OCI-LY3 (cell line): ENCODE data around the gene VIL1.

Source experiments
- H2AFZ ChIP-seq: fragments of 200-600, 300-600 bp; shearing (Covaris generic); 2 replicates; pipeline ENCODE4 v1.6.0; 2014; ENCODE audit warnings: antibody characterized with exemption, low read depth, low read length
- H3K27ac ChIP-seq: fragments of 200-600, 300-600 bp; sonication (generic); 2 replicates; pipeline ENCODE4 v1.5.1; 2014; ENCODE audit warnings: mild to moderate bottlenecking, low read length, moderate library complexity, mixed read lengths
- H3K27me3 ChIP-seq: fragments of 200-600, 300-600 bp; sonication (generic); 2 replicates; pipeline ENCODE4 v1.6.1; 2014; ENCODE audit warnings: low read depth, low read length, mixed read lengths
- H3K36me3 ChIP-seq: fragments of 200-600, 300-600 bp; sonication (generic); replicated peaks from 2 replicates; pipeline ENCODE3; 2014; ENCODE audit warnings: low read depth, low read length, mixed read lengths
- H3K4me1 ChIP-seq: fragments of 300-600, 200-600 bp; sonication (generic); 2 replicates; pipeline ENCODE4 v1.6.1; 2014; ENCODE audit warnings: low read length, mixed read lengths
- H3K4me2 ChIP-seq: fragments of 200-600, 300-600 bp; sonication (generic); 2 replicates; pipeline ENCODE4 v1.6.1; 2014; ENCODE audit warnings: low read length, mixed read lengths
- H3K4me3 ChIP-seq: fragments of 300-600, 200-600 bp; sonication (generic); 2 replicates; pipeline ENCODE4 v1.5.1; 2014; ENCODE audit warnings: antibody characterized with exemption, mild to moderate bottlenecking, low read length, moderate library complexity
- H3K79me2 ChIP-seq: fragments of 300-600, 200-600 bp; shearing (Covaris generic); 2 replicates; pipeline ENCODE4 v1.6.1; 2014; ENCODE audit warnings: mild to moderate bottlenecking, low read length, mixed read lengths
- H3K9ac ChIP-seq: fragments of 300-600, 200-600 bp; shearing (Covaris generic); 2 replicates; pipeline ENCODE4 v1.6.0; 2014; ENCODE audit warnings: mild to moderate bottlenecking, low read length, moderate library complexity
- H3K9me3 ChIP-seq: fragments of 200-600, 300-600 bp; shearing (Covaris generic); 2 replicates; pipeline ENCODE4 v1.6.1; 2014; ENCODE audit warnings: low read length, mixed read lengths; ENCODE audit not compliant: insufficient read depth
- H4K20me1 ChIP-seq: fragments of 200-600, 300-600 bp; sonication (generic); 2 replicates; pipeline ENCODE4 v1.6.1; 2016; ENCODE audit warnings: low read length, mixed read lengths; ENCODE audit not compliant: insufficient read depth
- CTCF ChIP-seq: fragments of 200-600, 300-600 bp; sonication (generic); IDR thresholded peaks from 2 replicates; pipeline ENCODE4 v1.5.1; 2014; ENCODE audit warnings: antibody characterized with exemption, low read length, low read depth
- EZH2phosphoT487 ChIP-seq: fragments of 200-600 bp; shearing (Covaris generic); IDR thresholded peaks from 2 replicates; pipeline ENCODE4 v1.6.1; 2018; ENCODE audit warnings: antibody characterized with exemption, mixed run types, low read depth

The VIL1 gene

GRCh38 chr2:218400167-218400929 is 18.6 kb upstream of the VIL1 start:
- Histone ChIP-seq H3K4me2 (peak overlapping the region; percentile 76), H4K20me1 (no peaks in the 10 kb centered on the region; the same call in 1 of the 2 replicates), H3K27ac (peak overlapping the region; percentile 65), H3K36me3 (no peaks in the 10 kb centered on the region), H3K4me1 (peaks cover 21% of the 10 kb centered on the region), H3K79me2 (peaks cover 16% of the 10 kb centered on the region), H3K9ac (peak overlapping the region; percentile 96), H3K27me3 (no peaks in the 10 kb centered on the region), H3K4me3 (peak overlapping the region; percentile 97), H2AFZ (no peak overlapping the region), H3K9me3 (no peaks in the 10 kb centered on the region)
- TF ChIP-seq EZH2phosphoT487 (no peak), CTCF (no peak)

- no peak overlapping the region; the same call in 1 of the 2 replicates for H3K27ac ChIP-seq
Observed at GRCh38 chr2:218400930-218401881, 17.7 kb upstream of the VIL1 start.

GRCh38 chr2:218401890-218402289 is 17.0 kb upstream of the VIL1 start:
- H3K27ac ChIP-seq, result no peak overlapping the region
- no peak overlapping the region for H3K4me3 ChIP-seq
- no peak overlapping the region for H3K4me2 ChIP-seq
- no peaks in the 10 kb centered on the region; the same call in 1 of the 2 replicates for H4K20me1 ChIP-seq
- H3K4me1 ChIP-seq, result peaks cover 20% of the 10 kb centered on the region
- TF ChIP-seq CTCF (no peak), EZH2phosphoT487 (no peak)
- H3K36me3 ChIP-seq, result no peaks in the 10 kb centered on the region
- no peaks in the 10 kb centered on the region for H3K27me3 ChIP-seq
- H2AFZ ChIP-seq, result no peak overlapping the region
- no peaks in the 10 kb centered on the region for H3K9me3 ChIP-seq
- H3K79me2 ChIP-seq, result peaks cover 16% of the 10 kb centered on the region
- no peak overlapping the region for H3K9ac ChIP-seq

More at GRCh38 chr2:218400930-218401881, 17.7 kb upstream of the VIL1 start:
- Histone ChIP-seq H3K9ac (peak overlapping the region; percentile 96), H3K4me2 (peak overlapping the region; percentile 76), H3K4me3 (peak overlapping the region; percentile 97), H3K4me1 (peaks cover 24% of the 10 kb centered on the region), H3K9me3 (no peaks in the 10 kb centered on the region), H3K27me3 (no peaks in the 10 kb centered on the region), H2AFZ (no peak overlapping the region), H4K20me1 (no peaks in the 10 kb centered on the region; the same call in 1 of the 2 replicates), H3K36me3 (no peaks in the 10 kb centered on the region), H3K79me2 (peaks cover 16% of the 10 kb centered on the region)
- TF ChIP-seq EZH2phosphoT487, result no peak
- no peak for TF ChIP-seq CTCF

GRCh38 chr2:218402491-218402901 is 16.4 kb upstream of the VIL1 start:
- Histone ChIP-seq H3K9ac (no peak overlapping the region), H3K4me2 (no peak overlapping the region), H3K4me1 (peaks cover 22% of the 10 kb centered on the region), H3K27me3 (no peaks in the 10 kb centered on the region), H3K27ac (no peak overlapping the region), H2AFZ (no peak overlapping the region), H3K79me2 (peaks cover 16% of the 10 kb centered on the region), H4K20me1 (no peaks in the 10 kb centered on the region; the same call in 1 of the 2 replicates), H3K9me3 (no peaks in the 10 kb centered on the region), H3K4me3 (no peak overlapping the region), H3K36me3 (no peaks in the 10 kb centered on the region)
- no peak for TF ChIP-seq EZH2phosphoT487
- no peak for TF ChIP-seq CTCF
